GM18873 (cell line): ENCODE results near the gene CNIH3.

ENCODE experiments used
- ATAC-seq: cut with Tn5 transposase; IDR thresholded peaks from one replicate; pipeline ENCODE4 v1.9.1; 2021; ENCODE audit warnings: mild to moderate bottlenecking, moderate library complexity, moderate number of reproducible peaks; ENCODE audit not compliant: unreplicated experiment, low FRiP score

CNIH3 gene

GRCh38 chr1:224713228-224713627, 97.1 kb downstream of the CNIH3 start:
- ATAC-seq: no peak

DNA sequence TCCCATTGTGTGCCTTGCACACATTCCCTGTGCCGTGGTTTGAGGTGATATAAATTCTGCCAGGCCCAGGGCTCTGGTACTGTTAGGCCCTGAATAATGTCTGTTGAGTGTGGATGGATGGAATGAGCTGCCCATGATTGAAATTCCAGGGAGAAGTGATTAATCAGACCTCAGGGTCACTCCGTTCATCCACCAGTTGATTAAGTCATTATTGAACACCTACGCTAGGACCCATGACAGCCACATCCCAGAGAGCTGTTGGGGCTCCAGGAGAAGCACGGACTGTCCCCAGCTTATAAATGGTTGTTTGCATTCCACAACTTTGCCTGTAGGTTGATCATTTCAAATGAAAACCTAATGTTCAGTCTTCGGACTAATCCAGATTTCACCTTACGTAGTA, 98.4 kb downstream of the CNIH3 start:
- no peak for ATAC-seq

- ATAC-seq: no peak
Measured at GRCh38 chr1:224718470-224719053, 102.4 kb downstream of the CNIH3 start.

DNA sequence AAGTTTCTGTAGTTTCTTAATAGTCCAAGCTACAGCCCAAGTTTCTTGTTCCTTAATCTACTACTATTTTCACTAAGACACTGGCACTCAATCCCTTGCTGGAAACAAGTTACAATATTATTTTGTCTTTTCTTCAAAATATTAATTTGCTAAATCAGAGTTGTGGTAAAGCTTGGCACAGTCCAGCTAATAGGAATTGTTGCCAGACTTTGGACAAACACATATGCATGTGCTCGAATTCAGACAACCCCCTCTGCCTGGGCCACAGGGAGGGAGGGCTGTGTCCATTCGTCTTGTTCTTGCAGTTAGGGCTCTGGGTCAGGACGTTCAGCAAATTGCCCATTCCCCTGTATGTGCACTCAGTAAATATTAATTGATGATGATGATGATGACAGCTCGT, 103.6 kb downstream of the CNIH3 start:
- no peak for ATAC-seq

DNA sequence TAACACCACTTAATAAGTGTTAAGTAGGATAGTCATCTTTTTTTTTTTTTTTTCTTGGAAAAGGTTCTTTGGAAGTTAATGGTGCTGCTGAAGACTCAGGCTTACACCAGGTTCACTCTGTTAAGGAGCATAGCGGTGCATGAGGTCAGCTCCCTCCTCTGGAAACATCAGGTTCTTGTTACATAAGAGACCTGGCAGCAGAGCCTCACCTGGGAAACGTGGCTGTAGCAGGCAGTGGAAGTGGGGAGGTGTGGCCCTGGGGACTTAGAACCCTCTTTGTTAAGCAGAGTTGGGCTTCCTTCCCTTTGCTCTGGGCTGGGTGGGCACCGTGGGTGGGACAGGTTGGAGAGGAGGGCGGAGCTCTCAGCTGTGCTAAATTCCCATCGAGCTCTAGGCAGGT, 104.1 kb downstream of the CNIH3 start:
- no peak for ATAC-seq

DNA sequence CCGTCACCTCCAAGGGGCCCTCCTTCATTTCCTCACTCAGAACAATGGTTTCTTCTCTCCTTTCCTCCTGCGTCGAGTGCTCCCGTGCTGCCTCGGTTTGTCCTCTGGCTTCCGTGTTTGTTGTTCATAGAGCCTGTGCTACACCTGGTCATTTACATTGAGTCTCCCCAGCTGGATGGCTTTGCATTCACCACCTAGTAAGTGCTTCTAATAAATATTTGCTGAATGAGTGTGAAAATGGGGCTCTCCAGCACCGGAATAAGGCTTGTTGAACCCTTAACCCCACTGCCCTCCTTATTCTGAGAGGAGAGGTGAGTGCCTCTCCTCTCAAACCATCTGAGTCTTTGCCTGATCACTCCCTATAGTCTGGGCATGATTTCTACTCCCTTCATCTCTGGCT, 104.9 kb downstream of the CNIH3 start:
- ATAC-seq: no peak

- ATAC-seq: no peak
Measured at GRCh38 chr1:224722838-224723237, 106.7 kb downstream of the CNIH3 start.

DNA sequence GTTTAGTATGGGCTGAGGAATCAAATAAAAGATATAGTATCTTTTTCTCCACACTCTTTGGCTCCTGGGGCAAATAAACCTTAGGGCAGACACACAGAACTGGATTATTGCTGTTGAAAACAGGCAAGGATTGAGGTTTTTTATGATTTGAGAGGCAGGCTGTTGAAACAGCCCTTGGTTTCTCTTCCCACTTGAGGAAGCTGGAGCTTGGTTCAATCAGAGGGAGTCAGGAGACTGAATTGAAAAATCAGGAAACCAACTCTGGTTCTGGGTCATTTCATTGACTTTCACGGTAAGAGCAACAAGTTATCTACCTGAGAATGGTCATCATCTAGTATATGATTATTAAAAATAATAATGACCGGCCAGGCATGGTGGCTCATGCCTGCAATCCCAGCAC, 108.4 kb downstream of the CNIH3 start:
- ATAC-seq: no peak

DNA sequence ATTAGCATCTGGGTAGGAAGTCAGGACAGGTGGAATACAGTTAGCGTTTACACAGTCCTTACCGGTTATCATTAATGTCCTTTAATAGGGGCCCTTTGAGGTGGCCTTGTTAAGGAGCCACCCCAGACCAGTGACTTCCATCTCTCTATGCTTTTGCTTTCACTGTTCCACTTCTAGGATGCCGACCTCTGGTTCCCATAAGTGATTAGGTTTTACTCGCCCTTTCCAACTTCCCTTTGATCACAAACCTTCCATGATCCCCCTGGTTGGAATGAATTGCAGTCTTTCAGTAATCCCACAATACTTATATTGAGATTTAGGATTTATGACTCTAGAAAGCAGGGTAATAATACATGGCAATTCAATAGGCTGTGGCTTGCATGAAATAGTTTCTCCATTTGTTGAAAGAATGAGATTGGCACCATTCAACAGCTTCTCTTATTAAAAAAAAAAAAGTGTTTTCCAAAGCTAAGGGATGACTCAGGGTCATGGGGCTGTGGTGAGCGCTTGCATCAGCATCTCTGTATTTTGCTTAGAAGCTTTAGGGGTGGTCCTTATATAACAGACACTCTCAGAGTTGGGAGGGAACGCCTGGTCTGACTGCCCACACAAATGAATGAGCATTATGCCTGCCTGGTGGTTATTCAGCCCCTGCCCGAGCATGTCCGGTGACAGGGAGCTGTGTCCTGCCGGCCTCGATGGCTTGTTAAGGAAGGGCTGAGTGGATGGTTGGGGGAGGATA, 110.5 kb downstream of the CNIH3 start:
- no peak for ATAC-seq

DNA sequence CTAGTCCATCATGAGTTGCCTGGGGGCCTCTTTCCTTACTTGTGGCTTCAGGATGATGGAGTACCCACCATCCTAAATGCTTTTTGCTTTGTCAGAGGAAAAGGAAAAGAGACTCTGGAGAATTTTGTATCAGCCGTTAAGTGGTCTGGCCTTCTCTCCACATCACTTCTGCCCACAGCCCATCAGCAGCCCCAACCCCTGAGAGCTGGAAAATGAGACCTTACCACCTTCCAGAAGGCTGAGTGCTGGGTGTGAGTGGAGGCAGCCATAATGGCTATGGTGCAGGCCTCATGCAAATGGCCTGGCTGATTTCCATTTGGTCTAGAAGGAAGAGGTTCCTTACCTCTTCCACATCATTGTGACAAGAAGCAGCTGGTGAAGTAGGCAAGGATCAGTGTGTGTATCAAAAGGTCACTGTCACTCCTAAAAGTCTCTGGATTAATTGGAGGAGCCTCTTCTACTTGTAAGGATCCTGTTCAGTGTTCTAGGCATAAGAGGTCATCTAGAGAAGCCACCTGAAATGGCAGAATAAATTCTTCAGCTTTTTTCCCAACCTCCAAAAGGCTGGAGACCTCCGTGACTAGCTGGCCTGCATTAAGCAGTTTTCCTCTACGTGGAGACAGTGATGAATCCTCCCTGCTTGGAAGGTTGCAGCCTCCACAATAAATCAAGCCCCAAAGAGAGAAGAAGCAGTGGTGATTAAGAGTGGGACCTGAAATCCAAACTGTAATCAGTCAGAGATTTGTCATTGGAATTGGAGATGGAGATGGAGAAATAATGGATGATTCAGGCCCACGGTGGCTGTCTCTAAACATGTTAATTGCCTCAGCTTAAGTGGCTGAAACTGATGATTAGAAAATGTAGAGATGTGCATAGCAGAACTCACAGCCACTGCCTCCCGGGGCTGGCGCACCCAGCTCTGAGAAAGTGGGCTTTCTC, 111.5 kb downstream of the CNIH3 start:
- no peak for ATAC-seq

DNA sequence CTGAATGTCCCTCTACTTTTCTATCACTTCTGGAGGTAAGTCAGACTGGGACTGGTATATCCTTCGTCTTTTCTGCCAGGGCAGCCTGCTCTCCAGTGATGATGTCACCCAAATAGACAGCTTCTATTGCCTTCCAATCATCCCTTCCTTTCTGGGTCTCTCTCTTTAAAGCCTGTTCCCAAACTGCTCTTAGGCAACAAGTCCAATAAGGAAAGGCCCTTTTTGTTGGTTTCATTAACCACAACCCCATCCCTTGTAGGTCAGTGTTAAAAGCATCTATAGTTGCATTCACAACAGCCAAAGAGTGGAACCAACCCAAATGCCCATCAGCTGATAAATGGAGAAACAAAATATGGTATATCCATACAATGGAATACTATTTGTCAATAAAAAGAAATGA, 114.4 kb downstream of the CNIH3 start:
- no peak for ATAC-seq

- no peak for ATAC-seq
Measured at GRCh38 chr1:224730965-224731364, 114.8 kb downstream of the CNIH3 start.

DNA sequence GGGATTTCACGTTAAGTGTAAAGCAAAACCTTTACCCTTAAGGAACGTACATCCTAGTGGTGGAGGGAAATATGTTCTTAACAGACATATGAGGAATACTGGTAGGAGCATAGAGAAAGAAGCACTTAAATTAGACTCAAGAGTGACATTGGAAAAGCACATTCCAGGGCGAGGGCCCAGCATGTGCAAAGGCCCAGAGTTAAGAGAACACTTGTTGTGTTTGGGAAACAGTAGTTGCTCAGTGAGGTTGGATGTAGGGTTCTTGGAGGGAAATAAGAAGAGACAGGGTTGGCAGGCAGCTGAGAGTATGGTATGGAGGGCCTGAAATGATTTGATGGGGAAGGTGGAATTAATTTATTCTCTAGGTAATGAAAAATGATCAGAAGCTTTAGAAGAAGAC, 115.5 kb downstream of the CNIH3 start:
- no peak for ATAC-seq

DNA sequence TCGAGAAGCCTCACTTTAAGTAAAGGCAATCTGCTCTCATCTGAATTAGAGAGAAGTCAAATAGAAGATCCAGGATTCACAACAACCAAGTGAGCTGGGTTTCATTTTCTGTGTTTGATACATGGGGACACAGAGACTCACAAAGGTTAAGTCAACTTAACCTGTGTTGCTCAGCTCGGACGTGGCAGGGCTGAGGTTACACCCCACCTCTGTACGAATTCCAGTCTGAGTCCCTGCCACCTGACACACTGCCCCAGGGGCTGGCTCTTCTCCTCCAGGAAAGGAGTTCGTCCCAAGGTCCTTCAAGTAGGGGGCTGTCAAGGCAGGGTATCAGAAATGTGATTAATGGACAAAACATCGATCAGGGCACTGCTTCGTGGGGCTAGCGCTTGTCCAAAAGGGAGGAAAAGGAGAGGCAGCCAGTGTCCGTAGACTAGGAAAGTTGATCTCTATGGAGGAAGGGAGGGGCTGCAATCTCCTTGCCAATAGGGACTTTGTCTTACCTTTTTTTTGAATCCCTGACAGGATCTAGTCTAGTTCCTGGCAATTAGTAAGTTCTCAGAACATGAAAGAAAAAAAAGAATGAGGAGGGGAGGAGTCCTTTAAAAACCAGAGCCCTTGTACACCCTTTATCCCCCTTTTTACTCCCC, 116.4 kb downstream of the CNIH3 start:
- ATAC-seq: no peak

- ATAC-seq: peak; percentile 86
Measured at GRCh38 chr1:224733027-224733911, 117.2 kb downstream of the CNIH3 start.

- no peak for ATAC-seq
Measured at GRCh38 chr1:224734261-224734935, 118.3 kb downstream of the CNIH3 start.

DNA sequence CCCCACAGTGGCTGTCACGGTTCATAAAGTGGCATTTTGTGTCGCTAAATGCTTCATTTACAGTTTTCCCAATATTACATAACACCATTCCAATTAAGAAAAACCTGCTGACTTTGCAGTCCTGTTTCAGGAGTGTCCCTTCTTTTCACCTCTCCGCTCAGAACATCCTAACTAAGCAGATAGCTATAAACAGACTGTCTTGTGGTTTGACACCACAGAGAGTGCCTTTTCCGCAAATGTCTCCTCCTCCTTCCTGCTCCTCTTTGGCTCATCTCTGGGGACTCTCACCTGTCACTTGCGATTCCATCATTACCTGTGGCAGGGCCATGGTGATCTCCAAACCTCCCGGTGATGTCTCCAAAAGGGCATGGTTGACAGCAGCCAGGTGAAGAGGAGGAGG, 119.0 kb downstream of the CNIH3 start:
- no peak for ATAC-seq

DNA sequence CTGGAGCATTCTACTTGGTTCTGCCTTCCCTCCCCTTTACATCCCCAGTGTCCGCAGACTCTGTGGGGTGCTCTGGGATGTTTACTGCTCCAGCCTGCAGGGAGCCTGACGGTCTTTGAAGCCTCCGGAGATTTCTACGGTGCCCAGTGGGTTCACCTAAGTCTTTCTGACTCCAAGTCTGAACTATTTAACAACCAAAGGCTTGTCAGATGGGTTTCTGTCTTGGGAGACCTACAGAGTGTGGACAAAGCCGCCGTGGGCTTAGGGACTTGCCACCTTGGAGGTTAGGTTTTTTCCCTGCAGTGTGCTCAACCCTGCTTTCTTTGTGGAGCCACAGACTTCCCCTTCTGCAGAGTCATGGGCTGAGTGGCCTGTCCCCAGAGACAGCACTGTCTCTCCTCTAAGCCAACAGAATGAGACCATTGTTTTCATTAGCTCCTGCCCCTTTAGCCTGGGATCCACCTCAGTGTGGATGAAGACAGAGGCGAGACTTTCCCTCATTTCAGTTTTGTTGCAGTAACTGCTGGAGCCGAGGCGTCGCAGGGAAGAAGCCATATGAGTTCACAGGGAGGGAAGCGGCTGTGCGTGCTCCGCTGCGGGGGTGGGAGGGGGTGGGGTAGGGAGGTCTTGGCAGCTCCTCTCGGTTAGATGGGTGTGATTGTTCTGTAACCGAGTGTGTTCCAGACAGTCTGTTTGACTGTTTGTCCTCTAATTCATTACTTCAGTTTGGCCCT, 120.7 kb downstream of the CNIH3 start:
- ATAC-seq: peak; percentile 56

DNA sequence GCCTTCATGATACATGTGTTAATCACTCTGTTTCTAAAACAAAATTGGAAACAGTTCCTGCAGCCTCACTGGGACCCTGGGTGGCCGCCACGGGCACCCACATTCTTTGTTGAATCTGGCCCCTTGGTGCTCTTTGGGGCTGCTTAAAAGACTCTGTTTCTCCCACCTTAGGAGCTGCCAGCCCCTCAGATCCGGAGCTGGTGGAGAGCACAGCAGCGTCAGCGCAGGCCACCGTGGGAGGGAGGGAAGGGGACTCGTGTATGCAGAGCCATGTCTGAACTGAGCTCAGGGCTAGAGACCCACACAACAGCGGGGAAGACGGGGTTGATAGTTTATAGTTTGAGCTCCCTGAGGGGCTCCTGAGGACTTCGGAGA, 121.2 kb downstream of the CNIH3 start:
- ATAC-seq: no peak
